HG03442 (cell line): Measurements from ENCODE around the gene DSC2.

ENCODE experiments used
- ATAC-seq: cut with Tn5 transposase; IDR thresholded peaks from one replicate; pipeline ENCODE4 v1.9.1; 2021; ENCODE audit warnings: mild to moderate bottlenecking, moderate library complexity; ENCODE audit not compliant: unreplicated experiment

The DSC2 gene

GRCh38 chr18:31099450-31100230 lies 2.6 kb downstream of the DSC2 start:
- ATAC-seq = no peak

- no peak for ATAC-seq
Observed at GRCh38 chr18:31098878-31099277, 3.3 kb downstream of the DSC2 start.

DNA sequence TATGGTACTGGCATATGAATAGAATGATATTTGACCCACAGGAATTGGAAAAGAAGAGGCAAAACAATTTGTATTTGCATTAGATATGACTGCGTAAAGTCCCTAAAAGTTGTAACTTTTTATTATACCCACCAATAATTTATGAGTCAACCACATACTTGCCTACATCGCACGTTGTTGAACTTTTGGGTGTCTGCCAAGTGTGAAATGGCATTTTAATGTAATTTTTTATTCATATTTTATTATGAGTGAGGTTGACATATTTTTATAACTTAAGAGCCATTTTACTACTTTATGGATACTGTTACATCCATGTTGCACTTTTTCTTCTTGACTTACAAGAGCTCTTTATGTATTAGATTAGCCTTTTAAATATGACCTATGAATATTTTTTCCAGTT lies 4.6 kb downstream of the DSC2 start:
- ATAC-seq = no peak

DNA sequence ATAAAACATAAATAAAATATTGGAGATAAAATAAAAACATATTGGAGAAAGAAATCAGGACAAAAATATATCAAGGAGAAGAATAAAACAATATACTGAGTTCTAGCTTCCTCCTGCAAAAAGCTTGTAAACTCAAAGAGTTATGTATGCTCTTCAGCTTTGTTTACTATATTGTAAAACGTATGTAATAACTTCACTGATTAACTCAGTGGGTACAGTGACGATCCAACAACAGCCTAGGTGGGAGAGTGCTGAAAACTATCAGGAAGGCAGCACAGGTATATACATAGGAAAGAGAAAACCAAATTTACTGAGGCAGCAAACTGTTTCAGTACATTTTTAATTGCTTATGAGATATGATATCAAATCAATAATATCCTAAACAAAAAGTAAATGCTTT lies 8.3 kb downstream of the DSC2 start:
- no peak for ATAC-seq

DNA sequence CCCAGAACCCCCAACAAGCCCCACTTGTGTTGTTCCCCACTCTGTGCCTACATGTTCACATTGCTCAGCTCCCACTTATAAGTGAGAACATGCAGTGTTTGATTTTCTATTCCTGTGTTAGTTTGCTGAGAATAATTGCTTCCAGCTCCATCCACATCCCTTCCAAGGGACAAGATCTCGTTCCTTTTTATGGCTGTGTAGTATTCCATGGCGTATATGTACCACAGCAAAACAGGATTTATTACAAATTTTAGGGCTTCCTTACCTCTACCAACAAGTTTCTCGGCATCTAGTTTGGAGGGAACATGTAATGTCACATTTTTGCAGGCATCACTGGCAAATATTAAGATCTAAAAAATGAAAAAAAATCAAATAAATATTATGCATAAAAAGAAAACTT lies 8.9 kb downstream of the DSC2 start:
- no peak for ATAC-seq

DNA sequence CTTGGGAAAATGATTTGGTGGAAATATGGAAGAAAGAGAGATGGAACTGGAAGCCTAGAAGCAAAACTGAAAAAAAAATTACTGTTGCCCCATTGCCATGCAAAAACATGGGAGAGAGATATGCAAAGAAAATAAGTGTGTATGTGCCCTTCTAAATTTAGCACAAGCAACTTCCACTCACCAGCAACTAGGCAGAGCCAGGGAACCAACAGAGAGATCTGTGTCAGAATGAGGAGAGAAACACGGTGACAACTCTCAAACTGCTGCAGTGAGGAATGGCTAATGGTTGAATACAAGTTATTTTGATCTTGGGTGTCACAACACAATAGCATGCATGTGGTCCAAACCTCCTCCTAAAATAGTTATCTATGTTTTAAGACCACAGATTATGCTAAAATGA lies 10.9 kb downstream of the DSC2 start:
- no peak for ATAC-seq

GRCh38 chr18:31088532-31088931 lies 13.7 kb downstream of the DSC2 start:
- ATAC-seq = no peak

GRCh38 chr18:31079973-31080372 lies 22.2 kb downstream of the DSC2 start:
- ATAC-seq = no peak

DNA sequence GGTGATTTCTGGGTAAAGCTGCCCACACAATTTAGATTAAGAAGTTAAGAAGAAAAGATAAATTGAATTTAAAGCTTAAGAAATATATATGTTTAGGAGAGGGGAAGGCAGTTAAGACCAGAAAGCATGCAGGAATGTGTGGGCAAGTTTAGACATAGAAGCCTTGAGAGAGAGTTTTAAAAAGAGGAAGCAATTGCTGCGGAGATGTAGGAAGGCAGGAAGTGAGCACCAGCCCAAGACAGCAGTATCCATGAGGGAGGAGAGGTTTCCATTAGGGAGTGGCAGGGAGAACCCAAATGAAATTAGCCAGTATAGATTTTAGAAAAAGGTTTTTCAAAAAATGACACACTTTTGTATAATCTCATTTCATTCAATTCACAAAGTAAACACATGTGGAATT lies 24.3 kb downstream of the DSC2 start:
- no peak for ATAC-seq

DNA sequence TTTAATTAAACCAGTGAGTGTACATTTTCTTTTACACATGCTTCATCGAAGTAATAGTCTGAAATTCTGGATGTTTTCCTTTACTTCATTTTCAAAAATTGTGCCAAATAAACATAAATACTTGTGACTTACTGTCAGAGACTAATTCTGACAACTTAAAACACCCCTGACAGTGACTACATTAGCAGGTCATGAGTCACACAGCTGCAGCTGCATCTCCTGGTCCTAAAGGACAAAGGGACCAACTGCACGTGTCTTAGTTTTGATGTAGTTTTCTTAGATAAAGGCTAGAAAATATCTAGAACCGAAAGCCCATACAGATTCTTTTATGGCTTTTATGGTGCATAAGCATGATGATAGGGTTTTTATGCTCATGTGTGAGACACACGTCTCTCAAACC lies 30.0 kb downstream of the DSC2 start:
- no peak for ATAC-seq

DNA sequence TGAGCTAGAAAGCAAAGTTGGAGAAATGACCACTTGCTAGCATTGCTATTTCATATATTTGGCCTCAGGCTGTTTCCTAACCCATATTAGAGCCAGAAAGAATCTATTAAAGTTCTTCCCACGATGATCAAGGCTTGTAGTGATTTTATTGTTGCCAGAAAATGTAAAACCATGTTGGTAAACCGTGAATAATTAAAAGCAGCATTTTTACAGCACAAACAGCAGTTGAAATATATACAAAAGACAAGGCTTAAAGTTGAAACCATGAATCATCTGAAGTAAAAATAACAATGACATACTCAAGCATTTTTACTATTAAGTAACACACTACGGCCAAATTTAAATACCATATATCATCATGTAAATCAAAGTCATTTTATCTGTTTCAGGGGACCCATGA lies 32.0 kb downstream of the DSC2 start:
- no peak for ATAC-seq

GRCh38 chr18:31066266-31066665 lies 36.0 kb downstream of the DSC2 start:
- no peak for ATAC-seq

- no peak for ATAC-seq
Observed at GRCh38 chr18:31065036-31065773, 37.0 kb downstream of the DSC2 start.

GRCh38 chr18:31064130-31064529 lies 38.1 kb downstream of the DSC2 start:
- peak; percentile 85 for ATAC-seq

DNA sequence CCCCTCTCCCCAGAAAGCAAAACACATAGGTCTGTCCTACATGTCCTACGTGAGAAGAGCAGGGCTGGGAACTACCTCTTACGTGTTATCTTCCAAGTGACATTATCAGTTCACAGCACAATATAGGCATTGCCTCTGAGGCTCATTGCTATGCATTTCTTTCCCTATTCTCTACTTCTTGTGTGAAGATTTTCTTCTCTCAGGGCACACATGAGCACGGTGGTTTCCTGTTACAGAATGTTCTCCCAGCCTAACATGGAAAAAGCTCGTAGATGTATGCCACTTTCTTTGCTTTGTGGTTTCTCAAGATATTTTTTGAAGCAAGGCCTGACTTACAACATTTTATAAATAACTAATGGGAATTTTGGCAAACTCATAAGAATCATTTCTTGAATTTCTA lies 40.3 kb downstream of the DSC2 start:
- ATAC-seq = peak; percentile 48

- ATAC-seq = no peak
Observed at GRCh38 chr18:31058897-31059296, 43.3 kb downstream of the DSC2 start.

GRCh38 chr18:31057917-31058316 lies 44.3 kb downstream of the DSC2 start:
- ATAC-seq = no peak

DNA sequence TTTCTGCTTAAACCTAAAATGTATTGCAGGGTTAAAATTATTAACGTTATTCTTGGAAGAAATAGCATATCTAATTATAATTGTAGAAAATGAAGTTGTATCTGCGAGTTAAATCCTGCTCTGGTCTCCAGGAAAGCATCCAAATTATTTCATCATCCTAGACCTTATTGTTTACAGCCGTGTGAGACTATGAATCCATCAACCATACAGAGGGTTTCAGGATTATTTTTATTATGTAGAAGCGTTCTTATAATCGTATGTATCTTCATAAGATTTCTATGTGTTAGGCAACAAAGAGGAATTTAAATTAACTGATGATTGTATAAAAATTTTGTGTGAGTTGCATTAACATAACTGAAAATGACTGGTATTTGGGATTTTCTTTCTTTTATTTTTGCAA lies 45.2 kb downstream of the DSC2 start:
- ATAC-seq = no peak

DNA sequence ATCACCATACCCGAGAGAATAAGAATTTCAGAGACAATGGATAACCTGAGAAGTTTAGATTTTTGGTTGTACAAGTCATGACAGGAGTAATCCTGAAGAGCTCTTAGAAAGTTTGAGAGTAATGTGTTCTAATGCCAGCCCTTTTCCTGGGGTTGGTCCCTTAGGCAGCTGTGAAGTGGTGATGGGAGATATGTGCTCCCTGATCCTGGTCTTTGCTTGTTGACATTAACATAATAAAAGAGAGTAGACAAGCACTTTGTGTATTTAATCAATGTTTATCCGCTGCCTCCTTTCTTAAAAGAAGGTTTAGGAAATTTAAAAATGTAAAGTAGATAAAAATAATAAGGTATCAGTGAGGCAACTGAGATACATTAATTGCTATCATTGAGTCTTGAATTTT lies 45.9 kb downstream of the DSC2 start:
- no peak for ATAC-seq

- ATAC-seq = no peak
Observed at GRCh38 chr18:31050635-31051034, 51.6 kb downstream of the DSC2 start.

GRCh38 chr18:31049189-31049588 lies 53.0 kb downstream of the DSC2 start:
- no peak for ATAC-seq

DNA sequence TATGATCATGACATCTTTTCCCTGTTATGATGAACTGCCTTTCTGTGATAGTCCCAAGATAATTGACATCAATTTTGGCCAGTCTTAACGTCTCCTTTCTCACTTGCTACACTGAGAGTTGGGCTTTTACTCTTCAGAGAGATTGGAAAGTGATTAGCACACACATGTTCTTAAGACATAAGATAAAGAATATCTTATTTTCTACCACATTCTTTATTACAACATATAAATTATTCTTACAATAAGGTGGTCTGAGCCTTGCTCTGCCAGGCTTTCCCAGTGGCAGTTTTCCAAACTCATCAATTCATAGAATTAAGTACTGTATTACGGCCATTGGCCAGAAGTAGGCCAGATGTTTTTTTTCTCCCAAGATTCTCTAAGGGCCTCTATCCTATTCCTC lies 54.0 kb downstream of the DSC2 start:
- ATAC-seq = no peak

DNA sequence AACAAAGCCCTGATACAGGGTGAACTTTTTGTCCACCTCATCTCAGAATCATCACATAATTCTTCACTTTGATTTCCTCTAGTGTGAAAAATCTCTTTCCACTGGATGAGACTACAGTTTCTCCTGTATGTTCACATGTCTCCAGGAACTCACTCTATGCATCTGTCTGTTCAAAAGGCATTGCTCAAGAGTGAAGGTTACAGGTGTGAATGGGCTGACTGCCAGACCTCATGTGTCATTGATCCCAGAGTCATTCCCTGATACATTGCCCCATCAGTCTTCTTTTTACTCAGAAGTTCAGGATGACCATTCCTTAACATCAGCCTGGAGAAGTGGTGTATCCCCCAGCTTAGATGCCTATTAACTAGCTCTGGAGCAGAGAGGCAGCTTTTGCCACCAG lies 55.3 kb downstream of the DSC2 start:
- no peak for ATAC-seq
